H1 (cell line): ENCODE measurements around the gene HARS1. TPM values are rescaled to one million over a fixed set of nuclear protein-coding genes. Genes with fewer than 3 reads are reported as not detected.

ENCODE experiments used
- CHD2 ChIP-seq: IDR thresholded peaks from 2 replicates; pipeline ENCODE4 v1.6.1; 2012; ENCODE audit warnings: low read length, improper control_type of control experiment
- GTF2F1 ChIP-seq: IDR thresholded peaks from 2 replicates; pipeline ENCODE4 v1.6.1; 2012; ENCODE audit warnings: low read depth, low read length, improper control_type of control experiment, borderline replicate concordance
- HDAC2 ChIP-seq, 2 experiments: fragments of 300-600 bp in 1 of 2; sonication (generic) in 1 of 2; IDR thresholded peaks; 2 replicates each; pipeline ENCODE4 v1.6.1; 2011 to 2012; ENCODE audit warnings: low read depth in 2 of 2, low read length in 2 of 2, mild to moderate bottlenecking in 2 of 2, moderate library complexity in 2 of 2, borderline replicate concordance in 1 of 2, inconsistent platforms in 1 of 2
- KDM1A ChIP-seq: fragments of 200-600, 300-600 bp; sonication (generic); IDR thresholded peaks from 2 replicates; pipeline ENCODE4 v1.7.1; 2016; ENCODE audit warnings: mild to moderate bottlenecking, low read length, borderline replicate concordance
- KDM4A ChIP-seq: IDR thresholded peaks from one replicate; pipeline ENCODE4 v1.7.1; 2012; ENCODE audit warnings: low read depth, mild to moderate bottlenecking, moderate library complexity, low read length, inconsistent platforms; ENCODE audit not compliant: severe bottlenecking
- PHF8 ChIP-seq: fragments of 200-600 bp; sonication (generic); conservative IDR thresholded peaks from 2 replicates; pipeline ENCODE4 v1.7.1; 2012; ENCODE audit warnings: low read depth, mild to moderate bottlenecking, inconsistent platforms, low read length, moderate library complexity
- POU5F1 ChIP-seq: IDR thresholded peaks from 2 replicates; pipeline ENCODE4 v1.6.1; 2011; ENCODE audit warnings: low read depth, mild to moderate bottlenecking, low read length, moderate library complexity
- RAD21 ChIP-seq, 2 experiments: IDR thresholded peaks in 1 of 2; conservative IDR thresholded peaks in 1 of 2; 2 replicates each; pipeline ENCODE4 v1.6.1; 2011; ENCODE audit warnings: low read depth in 2 of 2, low read length in 2 of 2, improper control_type of control experiment in 1 of 2, inconsistent platforms in 1 of 2, mild to moderate bottlenecking in 1 of 2, moderate library complexity in 1 of 2
- RNF2 ChIP-seq: fragments of 200-900, 300-1000 bp; sonication (generic); IDR thresholded peaks from 2 replicates; pipeline ENCODE4 v1.7.1; 2016; ENCODE audit warnings: borderline replicate concordance, low read depth, mild to moderate bottlenecking, antibody characterized with exemption, low read length; ENCODE audit not compliant: poor library complexity, severe bottlenecking; ENCODE audit errors: missing control alignments
- SIN3A ChIP-seq, 2 experiments: IDR thresholded peaks in 1 of 2; conservative IDR thresholded peaks in 1 of 2; 2 replicates each; pipeline ENCODE4 v1.6.1; 2011 to 2012; ENCODE audit warnings: low read length in 2 of 2, improper control_type of control experiment in 1 of 2, low read depth in 1 of 2, mild to moderate bottlenecking in 1 of 2
- SIX5 ChIP-seq: IDR thresholded peaks from 2 replicates; pipeline ENCODE4 v1.6.1; 2011; ENCODE audit warnings: mild to moderate bottlenecking, low read depth, low read length
- SP1 ChIP-seq: IDR thresholded peaks from 2 replicates; pipeline ENCODE4 v1.6.1; 2011; ENCODE audit warnings: low read depth, low read length
- SP2 ChIP-seq: IDR thresholded peaks from 2 replicates; pipeline ENCODE4 v1.6.1; 2012; ENCODE audit warnings: mild to moderate bottlenecking, low read length, inconsistent platforms
- SP4 ChIP-seq: IDR thresholded peaks from 2 replicates; pipeline ENCODE4 v1.6.1; 2012; ENCODE audit warnings: low read length, inconsistent platforms
- SRF ChIP-seq: IDR thresholded peaks from 2 replicates; pipeline ENCODE4 v1.6.1; 2011; ENCODE audit warnings: mild to moderate bottlenecking, low read depth, low read length, moderate library complexity
- SUZ12 ChIP-seq: fragments of 200-600 bp; sonication (generic); IDR thresholded peaks from 2 replicates; pipeline ENCODE4 v1.6.1; 2012; ENCODE audit warnings: mild to moderate bottlenecking, inconsistent platforms, low read length, moderate library complexity, mixed read lengths
- TAF1 ChIP-seq: IDR thresholded peaks from 2 replicates; pipeline ENCODE4 v1.6.1; 2011; ENCODE audit warnings: mild to moderate bottlenecking, low read depth, low read length
- USF2 ChIP-seq: IDR thresholded peaks from 2 replicates; pipeline ENCODE4 v1.6.1; 2011; ENCODE audit warnings: low read length, improper control_type of control experiment
- polyA plus RNA-seq, 7 experiments: library from polyadenylated mRNA; depleted of rRNA in 3 of 7; stranded (reverse) in 5 of 7; unstranded in 2 of 7; fragments of >200 nt in 5 of 7; fragments of 200-250 nt in 2 of 7; gene quantifications; 1 replicate in 5 of 7; 2 replicates in 1 of 7; 4 replicates in 1 of 7; pipeline versions ENCODE4 v1.2.1 to v1.2.3, GENCODE V29; 2011 to 2013; ENCODE audit warnings: missing spikeins in 2 of 7, mixed read lengths in 2 of 7
- total RNA-seq: library from RNA; stranded (reverse); fragmentation: NEBNext Ultra II Directional; extraction: Animal tissue kit (Norgen Biotek cat#: 25700); gene quantifications from 2 replicates; pipeline ENCODE4 v1.2.1, GENCODE V29; 2021
- TF ChIP-seq, protein P1 (sequence below): IDR thresholded peaks from 2 replicates; pipeline ENCODE4 v1.6.1; 2011; ENCODE audit warnings: low read depth, mild to moderate bottlenecking, low read length; ENCODE audit not compliant: insufficient read depth

Gene HARS1
- total and polyA plus RNA-seq, 2 of the 8 experiments (the other 6 are each of a cell fraction or from before 2014, with no cell fraction given), result 27.8 to 56.8 TPM

DNA sequence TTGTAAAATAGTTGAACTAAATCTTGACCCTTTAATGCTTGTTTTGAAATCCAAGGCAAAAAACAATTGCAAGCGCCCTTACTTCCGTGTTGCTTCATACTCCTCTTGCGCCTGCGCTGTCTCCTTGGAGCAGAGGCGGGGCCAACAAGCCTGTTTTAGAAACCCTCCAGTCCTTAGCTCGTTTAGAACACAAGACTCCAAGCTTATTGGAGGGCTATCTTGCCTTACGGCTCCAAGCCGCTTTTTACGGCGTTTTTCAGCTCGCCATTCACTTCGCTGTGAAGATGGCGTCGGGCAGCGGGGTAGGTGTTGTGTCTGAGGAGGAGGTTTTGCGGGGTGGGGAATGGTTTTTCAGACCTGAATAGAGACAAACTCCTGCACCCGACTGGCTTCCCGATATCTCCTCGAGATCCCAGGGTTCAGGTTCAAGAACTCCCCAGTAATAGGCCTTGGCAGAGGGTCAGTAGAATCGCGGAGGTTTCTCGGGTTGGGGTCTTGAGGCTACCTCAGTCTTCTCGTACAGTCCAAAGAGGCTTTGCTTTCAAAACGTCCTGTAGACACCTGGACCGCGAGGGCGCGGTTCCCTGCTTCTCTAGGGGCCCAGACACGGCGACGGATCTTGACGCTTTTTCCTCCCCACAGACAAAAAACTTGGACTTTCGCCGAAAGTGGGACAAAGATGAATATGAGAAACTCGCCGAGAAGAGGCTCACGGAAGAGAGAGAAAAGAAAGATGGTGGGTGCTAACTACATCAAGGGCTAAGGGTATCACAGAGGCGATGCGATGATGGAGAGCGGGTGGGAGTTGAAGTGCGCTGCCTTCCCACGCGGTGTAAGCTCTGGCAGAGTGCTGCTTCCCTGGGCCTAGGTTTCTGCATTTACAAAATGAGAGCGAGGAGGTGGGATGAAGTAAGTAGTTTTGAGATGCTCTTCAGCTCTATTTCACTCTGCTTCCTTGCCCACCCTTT is 9.3 kb upstream of the HARS1 start, which contains the start of gene ZMAT2 (continued):
- 0 out of 2 replicates have a peak, but pooled peaks have one; percentile 21 for TF ChIP-seq SIX5
- peak; percentile 53; the same call in 1 of the 2 replicates for TF ChIP-seq SP4
- TF ChIP-seq RNF2, result no peak
- peak in 1 of 2 experiments; percentile 86; a peak in 1 of 4 replicates for TF ChIP-seq SIN3A (conservative IDR thresholded peaks at IDR 0.05 in 1 of 2, IDR thresholded peaks at IDR 0.05 in 1 of 2; ENCODE audit: low read depth in 1 of 2, low read length in 2 of 2)
- TF ChIP-seq USF2, result no peak
- 0 out of 4 replicates have a peak, but pooled peaks of 1 of the 2 experiments have one; percentile 53 for TF ChIP-seq HDAC2 (IDR thresholded peaks at IDR 0.05; ENCODE audit: borderline replicate concordance in 1 of 2, low read depth in 2 of 2, low read length in 2 of 2)
- no peak for TF ChIP-seq KDM4A
- no peak for TF ChIP-seq SUZ12
- TF ChIP-seq SP1, result peak; percentile 64; the same call in 1 of the 2 replicates
- no peak for TF ChIP-seq GTF2F1
- no peak for TF ChIP-seq SP2
- no peak for TF ChIP-seq RAD21 (IDR thresholded peaks at IDR 0.05 in 1 of 2, conservative IDR thresholded peaks at IDR 0.05 in 1 of 2; ENCODE audit: low read depth in 2 of 2, low read length in 2 of 2)
- TF ChIP-seq TAF1, result peak; percentile 99
- no peak for TF ChIP-seq SRF
- TF ChIP-seq KDM1A, result no peak
- no peak for TF ChIP-seq POU5F1
- peak; percentile 89 for TF ChIP-seq PHF8
- no peak for TF ChIP-seq CHD2
- TF ChIP-seq, protein P1, sequence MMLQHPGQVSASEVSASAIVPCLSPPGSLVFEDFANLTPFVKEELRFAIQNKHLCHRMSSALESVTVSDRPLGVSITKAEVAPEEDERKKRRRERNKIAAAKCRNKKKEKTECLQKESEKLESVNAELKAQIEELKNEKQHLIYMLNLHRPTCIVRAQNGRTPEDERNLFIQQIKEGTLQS, result peak; percentile 88
